HCT116 (cell line): Measurements from ENCODE around the gene CCS. TPM values are rescaled to one million over a fixed set of nuclear protein-coding genes. Genes with fewer than 3 reads are reported as not detected.

Experiments used
- ATAC-seq: fragments of 200-7000 bp; cut with Tn5 transposase; 2 replicates; pipeline ENCODE4 v1.9.1; 2020; ENCODE audit warnings: mild to moderate bottlenecking, moderate library complexity
- BruUV-seq: library from RNA; stranded (reverse); fragments of 400-500 nt; replicated peaks from 2 replicates; lab custom pipeline; 2021; lab: Mats Ljungman, UMichigan
- CTCF ChIA-PET: fragments of 300-600 bp; sonication (Branson Sonifier 250); formaldehyde crosslinking; loops from one replicate; lab custom pipeline; 2021; ENCODE audit warnings: antibody characterized with exemption; lab: Charles Lee
- POLR2A ChIA-PET: fragments of 300-600, 350-600 bp; sonication (Branson Sonifier 250); formaldehyde crosslinking; loops from one replicate; lab custom pipeline; 2021; ENCODE audit warnings: antibody characterized with exemption; lab: Charles Lee
- RAD21 ChIA-PET, 2 experiments: fragments of 300-600 bp; sonication (Branson Sonifier 250); formaldehyde crosslinking; loops; one replicate each; lab custom pipeline; 2023; ENCODE audit warnings: low total read pairs in 2 of 2; ENCODE audit not compliant: uncharacterized antibody in 2 of 2, unreplicated experiment in 2 of 2, low non-redundant PET in 1 of 2; lab: Charles Lee
- DNase-seq: peaks from one replicate; pipeline ENCODE4 v3.0.0-alpha.2; 2010; ENCODE audit warnings: low read depth, low spot score
- H2AFZ ChIP-seq: fragments of 200-600 bp; shearing (Covaris generic), sonication (generic); 2 replicates; pipeline ENCODE4 v1.6.1; 2017; ENCODE audit warnings: low read depth, mixed run types, mixed read lengths, antibody characterized with exemption, low read length; ENCODE audit not compliant: poor library complexity, severe bottlenecking
- H3K27ac ChIP-seq: 2 replicates; pipeline ENCODE4 v1.5.1; 2012; ENCODE audit warnings: low read depth, low read length
- H3K27me3 ChIP-seq: fragments of 200-600 bp; sonication (generic); 2 replicates; pipeline ENCODE4 v1.6.1; 2016; ENCODE audit warnings: mixed run types, low read length, mixed read lengths; ENCODE audit not compliant: insufficient read depth
- H3K36me3 ChIP-seq, 2 experiments: fragments of 200-500 bp in 1 of 2; fragments of 200-600 bp in 1 of 2; sonication (Bioruptor generic) in 1 of 2; sonication (generic) in 1 of 2; 2 replicates each; pipeline versions ENCODE4 v1.5.1 to v1.6.1; 2014 to 2016; ENCODE audit warnings: low read length in 2 of 2, inconsistent platforms in 1 of 2, mixed read lengths in 1 of 2, mixed run types in 1 of 2; ENCODE audit not compliant: insufficient read depth in 2 of 2, control insufficient read depth in 1 of 2
- H3K4me1 ChIP-seq, 2 experiments: fragments of 200-600 bp in 1 of 2; sonication (generic) in 1 of 2; 2 replicates each; pipeline versions ENCODE4 v1.5.1 to v1.6.1; 2012 to 2017; ENCODE audit warnings: low read length in 2 of 2, inconsistent platforms in 1 of 2, mild to moderate bottlenecking in 1 of 2, mixed read lengths in 1 of 2, mixed run types in 1 of 2, moderate library complexity in 1 of 2; ENCODE audit not compliant: insufficient read depth in 2 of 2, control insufficient read depth in 1 of 2
- H3K4me2 ChIP-seq: fragments of 200-600 bp; sonication (generic); 2 replicates; pipeline ENCODE4 v1.6.1; 2017; ENCODE audit warnings: mixed run types, low read length, mixed read lengths
- H3K4me3 ChIP-seq, 2 experiments: fragments of 200-600 bp in 1 of 2; sonication (generic) in 1 of 2; replicated peaks in 1 of 2; 2 replicates each; pipeline ENCODE4 v1.5.1; 2011 to 2016; ENCODE audit warnings: low read length in 2 of 2, control low read depth in 1 of 2, low read depth in 1 of 2, mild to moderate bottlenecking in 1 of 2, mixed read lengths in 1 of 2, mixed run types in 1 of 2
- H3K79me2 ChIP-seq: fragments of 200-600 bp; sonication (generic); 2 replicates; pipeline ENCODE4 v1.6.1; 2017; ENCODE audit warnings: mild to moderate bottlenecking, mixed run types, low read length, moderate library complexity, mixed read lengths; ENCODE audit not compliant: insufficient read depth
- H3K9ac ChIP-seq: fragments of 200-600 bp; sonication (generic); 2 replicates; pipeline ENCODE4 v1.6.1; 2016; ENCODE audit warnings: low read length, mixed read lengths
- H3K9me2 ChIP-seq: fragments of 200-600 bp; sonication (generic), shearing (Covaris generic); 2 replicates; pipeline ENCODE4 v1.6.1; 2017; ENCODE audit warnings: mixed run types, mild to moderate bottlenecking, moderate library complexity; ENCODE audit not compliant: insufficient read depth
- H3K9me3 ChIP-seq, 2 experiments: fragments of 200-500 bp in 1 of 2; fragments of 200-600 bp in 1 of 2; sonication (Bioruptor generic) in 1 of 2; sonication (generic) in 1 of 2; 2 replicates each; pipeline ENCODE4 v1.6.1; 2014 to 2017; ENCODE audit warnings: low read length in 2 of 2, mixed read lengths in 2 of 2, inconsistent platforms in 1 of 2, low read depth in 1 of 2, mild to moderate bottlenecking in 1 of 2, mixed run types in 1 of 2, moderate library complexity in 1 of 2; ENCODE audit not compliant: control insufficient read depth in 1 of 2, insufficient read depth in 1 of 2
- H4K20me1 ChIP-seq: fragments of 200-600 bp; sonication (generic), shearing (Covaris generic); 2 replicates; pipeline ENCODE4 v1.6.1; 2017; ENCODE audit warnings: mixed run types, mild to moderate bottlenecking, moderate library complexity; ENCODE audit not compliant: insufficient read depth
- ATF3 ChIP-seq: IDR thresholded peaks from 2 replicates; pipeline ENCODE4 v1.6.1; 2012
- CBX3 ChIP-seq: IDR thresholded peaks from 2 replicates; pipeline ENCODE4 v1.6.1; 2012; ENCODE audit warnings: low read depth
- CTCF ChIP-seq, 3 experiments: fragments of 200-600 bp in 1 of 3; sonication (generic) in 1 of 3; IDR thresholded peaks in 2 of 3; conservative IDR thresholded peaks in 1 of 3; 2 replicates each; pipeline ENCODE4 v1.5.1; 2012 to 2017; ENCODE audit warnings: low read depth in 2 of 3, low read length in 2 of 3, antibody characterized with exemption in 1 of 3, borderline replicate concordance in 1 of 3, control low read depth in 1 of 3, mild to moderate bottlenecking in 1 of 3, mixed read lengths in 1 of 3, mixed run types in 1 of 3, moderate library complexity in 1 of 3; ENCODE audit not compliant: insufficient read depth in 1 of 3
- EGR1 ChIP-seq: IDR thresholded peaks from 2 replicates; pipeline ENCODE4 v1.6.1; 2012; ENCODE audit warnings: low read depth
- ELF1 ChIP-seq: IDR thresholded peaks from 2 replicates; pipeline ENCODE4 v1.6.1; 2012; ENCODE audit warnings: low read depth, borderline replicate concordance
- EZH2 ChIP-seq: fragments of 200-600 bp; sonication (generic); IDR thresholded peaks from 2 replicates; pipeline ENCODE4 v1.6.1; 2017; ENCODE audit warnings: antibody characterized with exemption, mixed run types
- EZH2phosphoT487 ChIP-seq: fragments of 200-600 bp; IDR thresholded peaks from 2 replicates; pipeline ENCODE4 v1.6.1; 2018; ENCODE audit warnings: antibody characterized with exemption, borderline replicate concordance
- FOSL1 ChIP-seq: IDR thresholded peaks from 2 replicates; pipeline ENCODE4 v1.6.1; 2012; ENCODE audit warnings: low read depth
- JUND ChIP-seq: IDR thresholded peaks from 2 replicates; pipeline ENCODE4 v1.6.1; 2012
- MAX ChIP-seq: IDR thresholded peaks from 2 replicates; pipeline ENCODE4 v1.6.1; 2012
- POLR2A ChIP-seq: IDR thresholded peaks from 2 replicates; pipeline ENCODE4 v1.7.0; 2011; ENCODE audit warnings: borderline replicate concordance; ENCODE audit not compliant: insufficient read depth, insufficient read length; ENCODE audit errors: extremely low read depth
- RAD21 ChIP-seq: IDR thresholded peaks from 2 replicates; pipeline ENCODE4 v1.6.1; 2012; ENCODE audit warnings: low read depth, mild to moderate bottlenecking
- SIN3A ChIP-seq: IDR thresholded peaks from 2 replicates; pipeline ENCODE4 v1.6.1; 2012; ENCODE audit warnings: low read depth
- SP1 ChIP-seq: IDR thresholded peaks from 2 replicates; pipeline ENCODE4 v1.6.1; 2012; ENCODE audit warnings: low read depth
- SRF ChIP-seq: IDR thresholded peaks from 2 replicates; pipeline ENCODE4 v1.6.1; 2012; ENCODE audit warnings: low read depth
- TCF7L2 ChIP-seq: IDR thresholded peaks from 2 replicates; pipeline ENCODE4 v1.7.0; 2011; ENCODE audit warnings: borderline replicate concordance, inconsistent platforms; ENCODE audit not compliant: insufficient read depth, insufficient read length; ENCODE audit errors: extremely low read depth
- YY1 ChIP-seq: IDR thresholded peaks from 2 replicates; pipeline ENCODE4 v1.6.1; 2011; ENCODE audit warnings: low read length, low read depth, moderate library complexity, mild to moderate bottlenecking; ENCODE audit not compliant: insufficient replicate concordance; ENCODE audit errors: extremely low read depth
- ZBTB33 ChIP-seq: IDR thresholded peaks from 2 replicates; pipeline ENCODE4 v1.6.1; 2011; ENCODE audit warnings: mild to moderate bottlenecking, low read length, moderate library complexity; ENCODE audit not compliant: insufficient replicate concordance; ENCODE audit errors: extremely low read depth
- ZFX ChIP-seq: fragments of 450-650 bp; IDR thresholded peaks from 2 replicates; pipeline ENCODE4 v1.6.1; 2017
- ZNF274 ChIP-seq: fragments of 200-500 bp; sonication (Bioruptor generic); IDR thresholded peaks from 2 replicates; pipeline ENCODE4 v1.6.1; 2014; ENCODE audit warnings: mild to moderate bottlenecking, low read depth, low read length, inconsistent platforms
- intact Hi-C: fragments of 100-400 bp; cut with micrococcal nuclease; formaldehyde crosslinking; loops from 2 replicates; pipeline ENCODE4 v1.10.0; 2022
- total RNA-seq: library from RNA; stranded (reverse); gene quantifications from one replicate; pipeline ENCODE4 v1.2.1, GENCODE V29; 2021; ENCODE audit not compliant: unreplicated experiment

The CCS gene
- total RNA-seq, 1 experiment from 2014 or later, result 40.6 TPM

GRCh38 chr11:66649903-66650302, 56.9 kb downstream of the CCS start:
- CTCF ChIA-PET, result no interaction called here
- no peak overlapping the region for H3K9ac ChIP-seq
- H3K27me3 ChIP-seq, result no peaks in the 10 kb centered on the region
- BruUV-seq, result no TSS peak
- peaks cover 42 to 59% of the 10 kb centered on the region in 2 experiments for H3K36me3 ChIP-seq
- intact Hi-C loops, result no loop called here
- H3K27ac ChIP-seq, result no peak overlapping the region
- POLR2A ChIA-PET, result no interaction called here
- RAD21 ChIA-PET, result no interaction called here
- H3K4me3 ChIP-seq, result no peak overlapping the region
- H2AFZ ChIP-seq, result no peak overlapping the region
- peaks cover 100% of the 10 kb centered on the region for H3K79me2 ChIP-seq
- no peaks in the 10 kb centered on the region for H3K9me2 ChIP-seq
- TF ChIP-seq SRF (no peak), CBX3 (no peak), TCF7L2 (no peak), SP1 (no peak), FOSL1 (no peak), EZH2 (no peak), SIN3A (no peak), ELF1 (no peak), YY1 (no peak), CTCF (IDR thresholded peaks at IDR 0.05 in 2 of 3, conservative IDR thresholded peaks at IDR 0.05 in 1 of 3; ENCODE audit: borderline replicate concordance in 1 of 3, insufficient read depth in 1 of 3, low read depth in 2 of 3, low read length in 2 of 3) (no peak), ZNF274 (no peak), EZH2phosphoT487 (no peak), POLR2A (no peak), ZBTB33 (no peak), ATF3 (no peak), JUND (no peak), RAD21 (no peak), EGR1 (no peak), MAX (no peak), ZFX (no peak)
- no peaks in the 10 kb centered on the region for H3K9me3 ChIP-seq
- peaks cover 0 to 15% of the 10 kb centered on the region in 2 experiments; a peak in 2 of 4 replicates for H3K4me1 ChIP-seq
- H4K20me1 ChIP-seq, result peaks cover 16% of the 10 kb centered on the region
- ATAC-seq (no peak), DNase-seq (no peak)
- no peak overlapping the region for H3K4me2 ChIP-seq
